ENCODE data around the gene ZNF605.

GRCh38 chr12:132936163-132936562 lies 19.9 kb downstream of the ZNF605 start:
- TF ChIP-seq CTCF (IDR thresholded peaks at IDR 0.05) (no peak), TCF7L2 (IDR thresholded peaks at IDR 0.05; ENCODE audit: low read depth, low read length) (no peak)
- TF ChIP-seq, protein P1, sequence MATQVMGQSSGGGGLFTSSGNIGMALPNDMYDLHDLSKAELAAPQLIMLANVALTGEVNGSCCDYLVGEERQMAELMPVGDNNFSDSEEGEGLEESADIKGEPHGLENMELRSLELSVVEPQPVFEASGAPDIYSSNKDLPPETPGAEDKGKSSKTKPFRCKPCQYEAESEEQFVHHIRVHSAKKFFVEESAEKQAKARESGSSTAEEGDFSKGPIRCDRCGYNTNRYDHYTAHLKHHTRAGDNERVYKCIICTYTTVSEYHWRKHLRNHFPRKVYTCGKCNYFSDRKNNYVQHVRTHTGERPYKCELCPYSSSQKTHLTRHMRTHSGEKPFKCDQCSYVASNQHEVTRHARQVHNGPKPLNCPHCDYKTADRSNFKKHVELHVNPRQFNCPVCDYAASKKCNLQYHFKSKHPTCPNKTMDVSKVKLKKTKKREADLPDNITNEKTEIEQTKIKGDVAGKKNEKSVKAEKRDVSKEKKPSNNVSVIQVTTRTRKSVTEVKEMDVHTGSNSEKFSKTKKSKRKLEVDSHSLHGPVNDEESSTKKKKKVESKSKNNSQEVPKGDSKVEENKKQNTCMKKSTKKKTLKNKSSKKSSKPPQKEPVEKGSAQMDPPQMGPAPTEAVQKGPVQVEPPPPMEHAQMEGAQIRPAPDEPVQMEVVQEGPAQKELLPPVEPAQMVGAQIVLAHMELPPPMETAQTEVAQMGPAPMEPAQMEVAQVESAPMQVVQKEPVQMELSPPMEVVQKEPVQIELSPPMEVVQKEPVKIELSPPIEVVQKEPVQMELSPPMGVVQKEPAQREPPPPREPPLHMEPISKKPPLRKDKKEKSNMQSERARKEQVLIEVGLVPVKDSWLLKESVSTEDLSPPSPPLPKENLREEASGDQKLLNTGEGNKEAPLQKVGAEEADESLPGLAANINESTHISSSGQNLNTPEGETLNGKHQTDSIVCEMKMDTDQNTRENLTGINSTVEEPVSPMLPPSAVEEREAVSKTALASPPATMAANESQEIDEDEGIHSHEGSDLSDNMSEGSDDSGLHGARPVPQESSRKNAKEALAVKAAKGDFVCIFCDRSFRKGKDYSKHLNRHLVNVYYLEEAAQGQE (IDR thresholded peaks at IDR 0.05; ENCODE audit: insufficient read depth in 1 of 2, low read depth in 2 of 2, low read length in 1 of 2): no peak

All from Panc1 (cell line).